OCI-LY7 (cell line): ENCODE data around the gene ASXL3. TPM values are rescaled to one million over a fixed set of nuclear protein-coding genes. Genes with fewer than 3 reads are reported as not detected.

Experiments
- BruUV-seq: library from RNA; stranded (reverse); fragments of 400-500 nt; replicated peaks from 2 replicates; lab custom pipeline; 2021; lab: Mats Ljungman, UMichigan
- CTCF ChIA-PET: fragments of 300-600 bp; sonication (Branson Sonifier 250); formaldehyde crosslinking; loops from one replicate; lab custom pipeline; 2022; ENCODE audit warnings: antibody characterized with exemption; ENCODE audit not compliant: unreplicated experiment; lab: Charles Lee
- POLR2A ChIA-PET: fragments of 300-600 bp; sonication (Branson Sonifier 250); formaldehyde crosslinking; loops from one replicate; lab custom pipeline; 2022; ENCODE audit warnings: antibody characterized with exemption; lab: Charles Lee
- DNase-seq: peaks from one replicate; pipeline ENCODE4 v3.0.0-alpha.2; 2015; ENCODE audit warnings: low spot score
- H2AFZ ChIP-seq: fragments of 200-600 bp; sonication (generic), shearing (Covaris generic); 2 replicates; pipeline ENCODE4 v1.6.1; 2014; ENCODE audit warnings: mild to moderate bottlenecking, antibody characterized with exemption, low read length, moderate library complexity
- H3K27ac ChIP-seq: fragments of 200-600 bp; sonication (generic); 2 replicates; pipeline ENCODE4 v1.5.1; 2014; ENCODE audit warnings: mixed run types, low read depth, mild to moderate bottlenecking, moderate library complexity, low read length, inconsistent platforms; ENCODE audit not compliant: poor library complexity, severe bottlenecking
- H3K36me3 ChIP-seq: fragments of 200-600 bp; sonication (generic); 2 replicates; pipeline ENCODE4 v1.6.1; 2014; ENCODE audit warnings: mild to moderate bottlenecking, antibody characterized with exemption, low read length, moderate library complexity, mixed read lengths; ENCODE audit not compliant: insufficient read depth
- H3K4me1 ChIP-seq: fragments of 200-600 bp; sonication (generic); 2 replicates; pipeline ENCODE4 v1.5.1; 2014; ENCODE audit warnings: mild to moderate bottlenecking, low read length; ENCODE audit not compliant: insufficient read depth, poor library complexity, severe bottlenecking
- H3K4me2 ChIP-seq: fragments of 200-600 bp; sonication (generic); 2 replicates; pipeline ENCODE4 v1.6.1; 2014; ENCODE audit warnings: mild to moderate bottlenecking, low read length
- H3K4me3 ChIP-seq: fragments of 200-600 bp; sonication (generic); 2 replicates; pipeline ENCODE4 v1.5.1; 2014; ENCODE audit warnings: mild to moderate bottlenecking, low read depth, low read length; ENCODE audit not compliant: poor library complexity, severe bottlenecking
- H3K79me2 ChIP-seq: fragments of 200-600 bp; sonication (generic); 2 replicates; pipeline ENCODE4 v1.6.1; 2016; ENCODE audit warnings: low read depth, mild to moderate bottlenecking, low read length, moderate library complexity, mixed read lengths; ENCODE audit not compliant: insufficient read depth
- H3K9me2 ChIP-seq: fragments of 200-600 bp; sonication (generic); 2 replicates; pipeline ENCODE4 v1.6.1; 2016; ENCODE audit warnings: mild to moderate bottlenecking, low read length, mixed read lengths; ENCODE audit not compliant: insufficient read depth
- H3K9me3 ChIP-seq: fragments of 200-600 bp; sonication (generic); 2 replicates; pipeline ENCODE4 v1.6.1; 2014; ENCODE audit warnings: mild to moderate bottlenecking, mixed run types, low read length, mixed read lengths
- H4K20me1 ChIP-seq: fragments of 200-600 bp; sonication (generic); 2 replicates; pipeline ENCODE4 v1.6.1; 2014; ENCODE audit warnings: mild to moderate bottlenecking, antibody characterized with exemption, low read length, moderate library complexity, mixed read lengths; ENCODE audit not compliant: insufficient read depth
- CTCF ChIP-seq: fragments of 200-600 bp; sonication (generic); conservative IDR thresholded peaks from 2 replicates; pipeline ENCODE4 v1.5.1; 2014; ENCODE audit warnings: mild to moderate bottlenecking, antibody characterized with exemption, low read length, moderate library complexity, mixed read lengths
- EZH2phosphoT487 ChIP-seq: fragments of 200-600 bp; sonication (generic); IDR thresholded peaks from 2 replicates; pipeline ENCODE4 v1.6.1; 2018; ENCODE audit warnings: low read depth, borderline replicate concordance, mild to moderate bottlenecking, mixed run types, antibody characterized with exemption, low read length, moderate library complexity, mixed read lengths
- intact Hi-C: fragments of 100-400 bp; cut with micrococcal nuclease; formaldehyde crosslinking; loops from one replicate; pipeline ENCODE4 v1.10.0; 2022; ENCODE audit not compliant: unreplicated experiment
- total RNA-seq, 2 experiments: library from RNA; depleted of rRNA in 1 of 2; stranded (reverse); fragments of >200 nt in 1 of 2; shearing (Covaris generic) in 1 of 2; gene quantifications; 2 replicates each; pipeline ENCODE4 v1.2.3, GENCODE V29; 2014 to 2022

The ASXL3 gene
- total RNA-seq, 2 experiments from 2014 or later, result 2.6 TPM

- POLR2A ChIA-PET, result no interaction called here
- H3K4me1 ChIP-seq, result peaks cover 4% of the 10 kb centered on the region
Observed at GRCh38 chr18:33745871-33746545, 168.0 kb downstream of the ASXL3 start.

GRCh38 chr18:33749834-33750233 lies 171.8 kb downstream of the ASXL3 start:
- intact Hi-C loops, result loop anchor here (10.0 kb wide), 1 partner anchor 515 kb away; no protein-coding TSS in a partner anchor
- no peak overlapping the region for H2AFZ ChIP-seq
- H3K79me2 ChIP-seq, result no peaks in the 10 kb centered on the region
- no peaks in the 10 kb centered on the region for H3K9me2 ChIP-seq
- no peak overlapping the region for H3K27ac ChIP-seq
- ChIA-PET CTCF (no interaction called here), POLR2A (interaction anchor here (1.2 kb wide), 1 partner anchor 242 kb away, joined by 4 read pairs; no protein-coding TSS in a partner anchor)
- H3K4me1 ChIP-seq, result peaks cover 6% of the 10 kb centered on the region
- H3K9me3 ChIP-seq, result no peaks in the 10 kb centered on the region
- BruUV-seq, result no TSS peak
- no peak overlapping the region for H3K4me2 ChIP-seq
- H3K4me3 ChIP-seq, result no peak overlapping the region
- DNase-seq, result no peak
- H4K20me1 ChIP-seq, result no peaks in the 10 kb centered on the region
- TF ChIP-seq EZH2phosphoT487 (no peak), CTCF (no peak)
- H3K36me3 ChIP-seq, result no peaks in the 10 kb centered on the region

More at GRCh38 chr18:33745871-33746545, 168.0 kb downstream of the ASXL3 start:
- H4K20me1 ChIP-seq, result no peaks in the 10 kb centered on the region
- H3K9me3 ChIP-seq, result no peaks in the 10 kb centered on the region
- H3K36me3 ChIP-seq, result no peaks in the 10 kb centered on the region; the same call in 1 of the 2 replicates
- H3K4me3 ChIP-seq, result no peak overlapping the region
- no peak overlapping the region for H3K27ac ChIP-seq
- DNase-seq, result no peak
- no peaks in the 10 kb centered on the region for H3K79me2 ChIP-seq
- H3K9me2 ChIP-seq, result no peaks in the 10 kb centered on the region
- CTCF ChIA-PET, result no interaction called here
- H2AFZ ChIP-seq, result no peak overlapping the region
- no TSS peak for BruUV-seq
- TF ChIP-seq CTCF, result no peak
- intact Hi-C loops, result no loop called here
- no peak overlapping the region for H3K4me2 ChIP-seq

GRCh38 chr18:33750366-33750765 lies 172.3 kb downstream of the ASXL3 start:
- POLR2A ChIA-PET, result interaction anchor here (1.2 kb wide), 1 partner anchor 242 kb away, joined by 4 read pairs; no protein-coding TSS in a partner anchor
- Histone ChIP-seq H3K4me2 (no peak overlapping the region), H3K4me1 (peaks cover 6% of the 10 kb centered on the region), H3K27ac (no peak overlapping the region), H2AFZ (no peak overlapping the region), H3K4me3 (no peak overlapping the region), H3K9me2 (no peaks in the 10 kb centered on the region), H3K79me2 (no peaks in the 10 kb centered on the region), H3K9me3 (no peaks in the 10 kb centered on the region), H3K36me3 (no peaks in the 10 kb centered on the region), H4K20me1 (no peaks in the 10 kb centered on the region)
- intact Hi-C loops, result loop anchor here (10.0 kb wide), 1 partner anchor 516 kb away; no protein-coding TSS in a partner anchor
- DNase-seq, result no peak
- TF ChIP-seq CTCF (no peak), EZH2phosphoT487 (no peak)
- BruUV-seq, result no TSS peak
- CTCF ChIA-PET, result no interaction called here
